ENCODE data around the gene UCHL1. TPM values are rescaled to one million over a fixed set of nuclear protein-coding genes. Genes with fewer than 3 reads are reported as not detected.

The UCHL1 gene
- total and polyA plus RNA-seq, 2 of the 13 experiments (the other 11 are each of a cell fraction or from before 2014, with no cell fraction given) = not detected

DNA sequence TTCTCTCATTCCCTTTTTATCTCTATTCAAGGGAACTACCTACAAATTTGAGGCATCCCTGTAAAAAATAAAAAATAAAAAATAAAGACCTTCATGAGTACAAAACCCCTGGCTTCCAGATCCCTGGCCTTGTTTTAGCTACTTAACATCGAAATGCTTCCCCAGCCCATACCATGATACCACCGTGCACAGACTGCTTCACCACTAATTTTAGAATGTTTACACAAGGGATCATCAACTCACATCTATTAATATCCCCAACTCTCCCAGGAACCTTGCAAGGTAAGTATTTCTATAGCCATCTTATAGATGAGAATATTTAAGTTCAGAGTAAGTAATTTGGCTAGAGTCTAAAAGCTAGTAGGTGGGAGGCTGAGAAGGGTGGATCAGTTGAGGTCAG is 51.7 kb downstream of the UCHL1 start:
- H3K79me2 ChIP-seq (ENCODE audit: insufficient read depth, low read length) = no peaks in the 10 kb centered on the region
- H3K4me2 ChIP-seq (ENCODE audit: low read depth, low read length) = no peak overlapping the region
- no peak overlapping the region for H3K9ac ChIP-seq (ENCODE audit: insufficient read depth, low read depth, low read length)
- no peak for ATAC-seq
- no peaks in the 10 kb centered on the region for H3K9me3 ChIP-seq (ENCODE audit: low read length)
- BruUV-seq (replicated peaks) = no TSS peak
- H3K36me3 ChIP-seq (replicated peaks in 1 of 2; ENCODE audit: control insufficient read depth in 1 of 2, insufficient read depth in 2 of 2, low read length in 2 of 2) = no peaks in the 10 kb centered on the region
- H3K27me3 ChIP-seq (ENCODE audit: control insufficient read depth in 1 of 2, insufficient read depth in 2 of 2, low read length in 2 of 2) = peaks cover 2 to 4% of the 10 kb centered on the region in 2 experiments; a peak in 2 of 5 replicates
- TF ChIP-seq, protein P1, sequence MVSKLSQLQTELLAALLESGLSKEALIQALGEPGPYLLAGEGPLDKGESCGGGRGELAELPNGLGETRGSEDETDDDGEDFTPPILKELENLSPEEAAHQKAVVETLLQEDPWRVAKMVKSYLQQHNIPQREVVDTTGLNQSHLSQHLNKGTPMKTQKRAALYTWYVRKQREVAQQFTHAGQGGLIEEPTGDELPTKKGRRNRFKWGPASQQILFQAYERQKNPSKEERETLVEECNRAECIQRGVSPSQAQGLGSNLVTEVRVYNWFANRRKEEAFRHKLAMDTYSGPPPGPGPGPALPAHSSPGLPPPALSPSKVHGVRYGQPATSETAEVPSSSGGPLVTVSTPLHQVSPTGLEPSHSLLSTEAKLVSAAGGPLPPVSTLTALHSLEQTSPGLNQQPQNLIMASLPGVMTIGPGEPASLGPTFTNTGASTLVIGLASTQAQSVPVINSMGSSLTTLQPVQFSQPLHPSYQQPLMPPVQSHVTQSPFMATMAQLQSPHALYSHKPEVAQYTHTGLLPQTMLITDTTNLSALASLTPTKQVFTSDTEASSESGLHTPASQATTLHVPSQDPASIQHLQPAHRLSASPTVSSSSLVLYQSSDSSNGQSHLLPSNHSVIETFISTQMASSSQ (IDR thresholded peaks at IDR 0.05; ENCODE audit: low read depth) = no peak
- TF ChIP-seq, protein P1 (CRISPR knock-in tag; IDR thresholded peaks at IDR 0.05; ENCODE audit: borderline replicate concordance) = no peak
- TF ChIP-seq, protein P2, sequence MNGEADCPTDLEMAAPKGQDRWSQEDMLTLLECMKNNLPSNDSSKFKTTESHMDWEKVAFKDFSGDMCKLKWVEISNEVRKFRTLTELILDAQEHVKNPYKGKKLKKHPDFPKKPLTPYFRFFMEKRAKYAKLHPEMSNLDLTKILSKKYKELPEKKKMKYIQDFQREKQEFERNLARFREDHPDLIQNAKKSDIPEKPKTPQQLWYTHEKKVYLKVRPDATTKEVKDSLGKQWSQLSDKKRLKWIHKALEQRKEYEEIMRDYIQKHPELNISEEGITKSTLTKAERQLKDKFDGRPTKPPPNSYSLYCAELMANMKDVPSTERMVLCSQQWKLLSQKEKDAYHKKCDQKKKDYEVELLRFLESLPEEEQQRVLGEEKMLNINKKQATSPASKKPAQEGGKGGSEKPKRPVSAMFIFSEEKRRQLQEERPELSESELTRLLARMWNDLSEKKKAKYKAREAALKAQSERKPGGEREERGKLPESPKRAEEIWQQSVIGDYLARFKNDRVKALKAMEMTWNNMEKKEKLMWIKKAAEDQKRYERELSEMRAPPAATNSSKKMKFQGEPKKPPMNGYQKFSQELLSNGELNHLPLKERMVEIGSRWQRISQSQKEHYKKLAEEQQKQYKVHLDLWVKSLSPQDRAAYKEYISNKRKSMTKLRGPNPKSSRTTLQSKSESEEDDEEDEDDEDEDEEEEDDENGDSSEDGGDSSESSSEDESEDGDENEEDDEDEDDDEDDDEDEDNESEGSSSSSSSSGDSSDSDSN (CRISPR knock-in tag; IDR thresholded peaks at IDR 0.05) = no peak
- no peak for TF ChIP-seq GABPA (IDR thresholded peaks at IDR 0.05; ENCODE audit: low read depth, low read length)
- no peak for TF ChIP-seq GABPA (CRISPR knock-in tag; IDR thresholded peaks at IDR 0.05; ENCODE audit: low read depth)
- TF ChIP-seq IRF2 (CRISPR knock-in tag; IDR thresholded peaks at IDR 0.05) = no peak
- no peak for TF ChIP-seq PCBP1 (IDR thresholded peaks at IDR 0.05; ENCODE audit: borderline replicate concordance, low read depth, low read length)
- TF ChIP-seq, protein P3, sequence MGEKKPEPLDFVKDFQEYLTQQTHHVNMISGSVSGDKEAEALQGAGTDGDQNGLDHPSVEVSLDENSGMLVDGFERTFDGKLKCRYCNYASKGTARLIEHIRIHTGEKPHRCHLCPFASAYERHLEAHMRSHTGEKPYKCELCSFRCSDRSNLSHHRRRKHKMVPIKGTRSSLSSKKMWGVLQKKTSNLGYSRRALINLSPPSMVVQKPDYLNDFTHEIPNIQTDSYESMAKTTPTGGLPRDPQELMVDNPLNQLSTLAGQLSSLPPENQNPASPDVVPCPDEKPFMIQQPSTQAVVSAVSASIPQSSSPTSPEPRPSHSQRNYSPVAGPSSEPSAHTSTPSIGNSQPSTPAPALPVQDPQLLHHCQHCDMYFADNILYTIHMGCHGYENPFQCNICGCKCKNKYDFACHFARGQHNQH (CRISPR knock-in tag; IDR thresholded peaks at IDR 0.05) = no peak
- TF ChIP-seq ZNF713 (CRISPR knock-in tag; IDR thresholded peaks at IDR 0.05) = no peak
- TF ChIP-seq NFRKB (IDR thresholded peaks at IDR 0.05) = no peak
- TF ChIP-seq, protein P4, sequence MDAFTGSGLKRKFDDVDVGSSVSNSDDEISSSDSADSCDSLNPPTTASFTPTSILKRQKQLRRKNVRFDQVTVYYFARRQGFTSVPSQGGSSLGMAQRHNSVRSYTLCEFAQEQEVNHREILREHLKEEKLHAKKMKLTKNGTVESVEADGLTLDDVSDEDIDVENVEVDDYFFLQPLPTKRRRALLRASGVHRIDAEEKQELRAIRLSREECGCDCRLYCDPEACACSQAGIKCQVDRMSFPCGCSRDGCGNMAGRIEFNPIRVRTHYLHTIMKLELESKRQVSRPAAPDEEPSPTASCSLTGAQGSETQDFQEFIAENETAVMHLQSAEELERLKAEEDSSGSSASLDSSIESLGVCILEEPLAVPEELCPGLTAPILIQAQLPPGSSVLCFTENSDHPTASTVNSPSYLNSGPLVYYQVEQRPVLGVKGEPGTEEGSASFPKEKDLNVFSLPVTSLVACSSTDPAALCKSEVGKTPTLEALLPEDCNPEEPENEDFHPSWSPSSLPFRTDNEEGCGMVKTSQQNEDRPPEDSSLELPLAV (CRISPR knock-in tag; conservative IDR thresholded peaks at IDR 0.05; ENCODE audit: low read depth) = no peak
- no peak for TF ChIP-seq CHD4 (IDR thresholded peaks at IDR 0.05; ENCODE audit: borderline replicate concordance, low read length)
- no peak for TF ChIP-seq STAT5B (CRISPR knock-in tag; IDR thresholded peaks at IDR 0.05)
- TF ChIP-seq KLF6 (CRISPR knock-in tag; IDR thresholded peaks at IDR 0.05) = no peak
- H3K27ac ChIP-seq (ENCODE audit: extremely low read length, insufficient read depth, low read length) = no peak overlapping the region
- no peak overlapping the region for H3K4me3 ChIP-seq (replicated peaks in 1 of 3; ENCODE audit: insufficient read depth in 1 of 3, low read depth in 2 of 3, low read length in 3 of 3)
- H4K20me1 ChIP-seq (ENCODE audit: insufficient read depth, low read length) = no peaks in the 10 kb centered on the region
- WGBS (ENCODE audit: low lambda C conversion rate) = 2% methylated on average over 2 of the region's 2 CpGs
- ChIA-PET POLR2A (no interaction called here), CTCF (ENCODE audit: low intra/inter-chr PET ratio, low total read pairs) (no interaction called here)
- no peak overlapping the region for H2AFZ ChIP-seq (ENCODE audit: low read length)
- in situ Hi-C loops (cut with HindIII; ENCODE audit: extremely low pct_ligation_motif_present, low pct_unique_long_range_greater_than_20kb) = no loop called here
- no peak for FAIRE-seq
- no peak for DNase-seq (ENCODE audit: low spot score)
- H3K4me1 ChIP-seq (ENCODE audit: insufficient read depth, low read length) = no peaks in the 10 kb centered on the region
- intact Hi-C loops (cut with micrococcal nuclease; ENCODE audit: unreplicated experiment) = no loop called here
